ENCODE results near the gene VWC2.

Gene VWC2

GRCh38 chr7:49778731-49779270 is 5.4 kb downstream of the VWC2 start:
- ChIA-PET POLR2A (ENCODE audit: low non-redundant PET) (no interaction called here), CTCF (no interaction called here)
- TF ChIP-seq CTCF (conservative IDR thresholded peaks at IDR 0.05; ENCODE audit: low read depth) = no peak
- DNase-seq (ENCODE audit: low spot score) = no peak
- H3K27ac ChIP-seq = no peak overlapping the region

GRCh38 chr7:49780953-49781352 is 7.5 kb downstream of the VWC2 start:
- no peak for TF ChIP-seq CTCF (conservative IDR thresholded peaks at IDR 0.05; ENCODE audit: low read depth)
- ChIA-PET POLR2A (ENCODE audit: low non-redundant PET) (no interaction called here), CTCF (no interaction called here)
- no peak overlapping the region for H3K27ac ChIP-seq
- no peak for DNase-seq (ENCODE audit: low spot score)

GRCh38 chr7:49781996-49782395 is 8.6 kb downstream of the VWC2 start:
- no peak for TF ChIP-seq CTCF (conservative IDR thresholded peaks at IDR 0.05; ENCODE audit: low read depth)
- H3K27ac ChIP-seq = no peak overlapping the region
- CTCF ChIA-PET = interaction anchor here (0.7 kb wide), 1 partner anchor 282 kb away, joined by 3 read pairs; no protein-coding TSS in a partner anchor
- DNase-seq (ENCODE audit: low spot score) = no peak
- POLR2A ChIA-PET (ENCODE audit: low non-redundant PET) = no interaction called here

GRCh38 chr7:49783446-49783845 is 10.0 kb downstream of the VWC2 start:
- TF ChIP-seq CTCF (conservative IDR thresholded peaks at IDR 0.05; ENCODE audit: low read depth) = no peak
- ChIA-PET CTCF (no interaction called here), POLR2A (ENCODE audit: low non-redundant PET) (no interaction called here)
- no peak overlapping the region for H3K27ac ChIP-seq
- DNase-seq (ENCODE audit: low spot score) = no peak

GRCh38 chr7:49787980-49788379 is 14.5 kb downstream of the VWC2 start:
- ChIA-PET POLR2A (ENCODE audit: low non-redundant PET) (no interaction called here), CTCF (no interaction called here)
- DNase-seq (ENCODE audit: low spot score) = no peak
- H3K27ac ChIP-seq = no peak overlapping the region
- no peak for TF ChIP-seq CTCF (conservative IDR thresholded peaks at IDR 0.05; ENCODE audit: low read depth)

- no peak overlapping the region for H3K27ac ChIP-seq
- no peak for DNase-seq (ENCODE audit: low spot score)
- ChIA-PET POLR2A (ENCODE audit: low non-redundant PET) (no interaction called here), CTCF (no interaction called here)
- TF ChIP-seq CTCF (conservative IDR thresholded peaks at IDR 0.05; ENCODE audit: low read depth) = no peak
These were observed 15.1 kb downstream of the VWC2 start for GRCh38 chr7:49788455-49789059.
